Measurements from ENCODE around the gene TUBA1B. TPM values are rescaled to one million over a fixed set of nuclear protein-coding genes. Genes with fewer than 3 reads are reported as not detected.

The TUBA1B gene
- total RNA-seq, 1 experiment from 2014 or later, result 4,374 TPM

GRCh38 chr12:49097381-49097780, 33.8 kb downstream of the TUBA1B start:
- Histone ChIP-seq H3K27ac (ENCODE audit: low read length) (no peak overlapping the region), H3K79me2 (ENCODE audit: low read length) (no peaks in the 10 kb centered on the region), H3K4me3 (ENCODE audit: low read length) (no peak overlapping the region), H2AFZ (ENCODE audit: low read length) (no peak overlapping the region), H3K36me3 (ENCODE audit: low read depth, low read length) (peaks cover 2% of the 10 kb centered on the region; the same call in 1 of the 2 replicates), H3K9ac (ENCODE audit: low read length) (no peak overlapping the region), H3F3A (ENCODE audit: low read length, unreplicated experiment) (no peaks in the 10 kb centered on the region), H4K20me1 (ENCODE audit: low read length) (no peaks in the 10 kb centered on the region), H3K9me3 (ENCODE audit: low read length) (no peaks in the 10 kb centered on the region), H3K27me3 (ENCODE audit: low read length) (peaks cover 14% of the 10 kb centered on the region), H3K4me2 (ENCODE audit: low read length) (no peak overlapping the region), H3K4me1 (ENCODE audit: insufficient read depth, low read length) (peaks cover 15% of the 10 kb centered on the region; the same call in 1 of the 2 replicates), H3K9me2 (replicated peaks; ENCODE audit: low read length) (no peaks in the 10 kb centered on the region)
- ChIA-PET POLR2A (ENCODE audit: unreplicated experiment) (no interaction called here), CTCF (interaction anchor here (1.2 to 1.7 kb wide), 2 partner anchors 9 to 24 kb away, joined by 4 to 13 read pairs; no protein-coding TSS in a partner anchor)
- intact Hi-C loops (cut with micrococcal nuclease), result no loop called here
- ATAC-seq (no peak), DNase-seq (no peak)
- no peak for TF ChIP-seq EZH2phosphoT487 (IDR thresholded peaks at IDR 0.05; ENCODE audit: borderline replicate concordance, low read length)
- TF ChIP-seq CTCF (conservative IDR thresholded peaks at IDR 0.05; ENCODE audit: low read depth, low read length), result no peak
- TF ChIP-seq EZH2 (IDR thresholded peaks at IDR 0.05; ENCODE audit: low read length, unreplicated experiment), result no peak
- no TSS peak for BruUV-seq (replicated peaks)

GRCh38 chr12:49094975-49095365, 36.2 kb downstream of the TUBA1B start:
- ChIA-PET POLR2A (ENCODE audit: unreplicated experiment) (interaction anchor here (0.7 kb wide), 1 partner anchor 36 kb away, joined by 4 read pairs; the partner anchor contains the start of gene TUBA1B), CTCF (interaction anchor here (0.5 to 2.7 kb wide), 4 partner anchors 26 to 1648 kb away, joined by 3 to 10 read pairs (median 4); no protein-coding TSS in a partner anchor)
- intact Hi-C loops (cut with micrococcal nuclease), result loop anchor here (2.0 kb wide), 1 partner anchor 14 kb away; no protein-coding TSS in a partner anchor
- Histone ChIP-seq H2AFZ (ENCODE audit: low read length) (no peak overlapping the region), H3K4me3 (ENCODE audit: low read length) (no peak overlapping the region), H3K27ac (ENCODE audit: low read length) (no peak overlapping the region), H3K9me2 (replicated peaks; ENCODE audit: low read length) (no peaks in the 10 kb centered on the region), H3F3A (ENCODE audit: low read length, unreplicated experiment) (no peaks in the 10 kb centered on the region), H3K9me3 (ENCODE audit: low read length) (no peaks in the 10 kb centered on the region), H3K9ac (ENCODE audit: low read length) (no peak overlapping the region), H3K79me2 (ENCODE audit: low read length) (no peaks in the 10 kb centered on the region), H3K4me1 (ENCODE audit: insufficient read depth, low read length) (peaks cover 22% of the 10 kb centered on the region), H3K4me2 (ENCODE audit: low read length) (peak overlapping the region; percentile 82), H3K27me3 (ENCODE audit: low read length) (peaks cover 33% of the 10 kb centered on the region), H3K36me3 (ENCODE audit: low read depth, low read length) (no peaks in the 10 kb centered on the region), H4K20me1 (ENCODE audit: low read length) (no peaks in the 10 kb centered on the region)
- no TSS peak for BruUV-seq (replicated peaks)
- DNase-seq (no peak), ATAC-seq (no peak)
- no peak for TF ChIP-seq EZH2 (IDR thresholded peaks at IDR 0.05; ENCODE audit: low read length, unreplicated experiment)
- no peak for TF ChIP-seq CTCF (conservative IDR thresholded peaks at IDR 0.05; ENCODE audit: low read depth, low read length)
- no peak for TF ChIP-seq EZH2phosphoT487 (IDR thresholded peaks at IDR 0.05; ENCODE audit: borderline replicate concordance, low read length)

Data from PC-3 (cell line).